ENCODE results near the gene PDZRN4.
"Not testable (repeated sequence)": the region's sequence is repeated elsewhere in the genome, so short reads cannot be mapped to it uniquely, and the experiment has no call there.

PDZRN4 gene

DNA sequence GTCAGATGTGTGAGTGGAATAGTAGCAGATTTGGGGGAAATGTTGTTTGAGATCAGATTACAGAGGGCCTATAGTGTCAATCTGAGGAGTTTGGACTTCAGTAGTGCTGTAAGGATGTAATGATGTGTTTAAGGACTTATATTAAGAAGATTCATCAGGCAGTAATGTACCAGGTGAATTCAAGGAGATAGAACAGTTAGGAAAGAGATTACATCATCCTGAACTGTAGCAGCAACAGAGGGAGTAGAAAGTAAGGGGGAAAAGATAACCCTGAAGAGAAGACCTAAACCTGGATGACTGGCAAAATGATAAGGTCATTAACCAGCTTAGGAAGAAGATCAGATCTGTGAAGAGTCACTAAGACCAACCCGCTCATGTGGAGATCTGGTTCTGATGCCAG is 349.4 kb downstream of the PDZRN4 start:
- ATAC-seq (replicated peaks; ENCODE audit: extremely low read depth, poor library complexity, severe bottlenecking): no peak
- H3K27ac Mint-ChIP-seq (ENCODE audit: low read depth): no peak overlapping the region
- no peak overlapping the region for H3K4me3 Mint-ChIP-seq
- DNase-seq (ENCODE audit: low spot score in 2 of 2): no peak
- H3K36me3 Mint-ChIP-seq (ENCODE audit: insufficient read depth): no peaks in the 10 kb centered on the region
- H3K27me3 Mint-ChIP-seq: peaks cover 7% of the 10 kb centered on the region
- H3K9me3 Mint-ChIP-seq: no peaks in the 10 kb centered on the region
- no peaks in the 10 kb centered on the region for H3K4me1 Mint-ChIP-seq

DNA sequence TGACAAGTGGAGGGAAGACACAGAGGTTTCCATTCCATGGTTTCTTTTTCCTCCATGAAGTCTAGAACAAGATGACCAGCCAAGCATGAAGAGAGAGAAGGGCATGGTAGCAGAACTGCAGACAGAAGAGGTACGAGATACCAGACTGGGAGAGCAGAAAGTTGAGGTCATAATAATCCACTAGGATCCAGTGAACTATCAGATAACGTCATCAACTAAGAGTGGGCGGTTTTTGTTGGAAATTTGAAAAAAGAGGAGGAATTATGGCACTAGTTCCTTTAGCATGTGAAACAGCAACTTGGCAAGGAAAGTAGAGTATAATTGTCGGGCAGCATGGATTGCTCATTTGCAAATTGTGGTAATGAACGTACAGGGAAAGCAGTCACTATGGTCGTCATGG is 357.6 kb downstream of the PDZRN4 start:
- Mint-ChIP-seq H3K4me3 (no peak overlapping the region), H3K27ac (ENCODE audit: low read depth) (no peak overlapping the region), H3K4me1 (no peaks in the 10 kb centered on the region), H3K9me3 (no peaks in the 10 kb centered on the region), H3K27me3 (no peaks in the 10 kb centered on the region), H3K36me3 (ENCODE audit: insufficient read depth) (peaks cover 2% of the 10 kb centered on the region)
- no peak for ATAC-seq (replicated peaks; ENCODE audit: extremely low read depth, poor library complexity, severe bottlenecking)
- DNase-seq (ENCODE audit: low spot score in 2 of 2): no peak

DNA sequence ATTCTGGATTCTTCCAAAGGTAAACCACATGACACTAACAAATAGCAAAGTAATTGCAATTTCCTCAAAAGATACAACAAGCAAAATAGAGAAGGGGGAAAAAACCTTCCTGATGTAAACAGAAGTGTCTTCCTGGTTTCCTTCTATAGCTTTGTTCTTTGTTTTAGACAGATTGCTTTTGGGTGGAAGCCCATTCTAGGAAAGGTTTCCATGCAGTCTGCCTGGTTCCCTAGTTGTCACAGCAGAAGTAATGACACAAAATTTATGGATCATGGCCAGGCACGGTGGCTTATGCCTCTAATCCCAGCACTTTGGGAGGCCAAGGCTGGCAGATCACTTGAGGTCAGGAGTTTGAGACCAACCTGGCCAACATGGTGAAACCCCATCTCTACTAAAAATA is 359.0 kb downstream of the PDZRN4 start:
- not testable (repeated sequence) for H3K4me3 Mint-ChIP-seq; H3K27me3 Mint-ChIP-seq; H3K4me1 Mint-ChIP-seq; H3K36me3 Mint-ChIP-seq (ENCODE audit: insufficient read depth); H3K9me3 Mint-ChIP-seq; H3K27ac Mint-ChIP-seq (ENCODE audit: low read depth); DNase-seq (ENCODE audit: low spot score in 2 of 2); ATAC-seq (replicated peaks; ENCODE audit: extremely low read depth, poor library complexity, severe bottlenecking)

DNA sequence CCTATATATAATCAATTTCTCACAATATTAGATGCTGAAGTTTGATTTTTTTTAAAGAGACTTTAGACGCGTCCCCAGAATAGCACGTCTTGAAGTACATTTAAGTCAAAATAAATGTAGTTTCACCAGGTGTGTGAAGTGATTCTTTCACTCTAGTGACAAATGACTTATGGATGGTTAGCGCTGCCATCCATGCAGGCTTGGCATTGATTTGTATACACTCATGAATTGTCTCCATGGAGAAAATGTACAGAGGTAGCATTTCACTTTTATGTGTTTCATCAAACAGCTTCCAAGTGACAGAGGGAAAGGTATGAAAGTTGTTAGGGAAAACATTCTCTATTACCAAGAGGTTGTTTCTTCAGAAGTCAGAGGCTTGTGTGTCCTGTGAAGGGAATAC is 360.8 kb downstream of the PDZRN4 start:
- no peak for DNase-seq (ENCODE audit: low spot score in 2 of 2)
- no peak for ATAC-seq (replicated peaks; ENCODE audit: extremely low read depth, poor library complexity, severe bottlenecking)
- no peaks in the 10 kb centered on the region for H3K4me1 Mint-ChIP-seq
- H3K27ac Mint-ChIP-seq (ENCODE audit: low read depth): no peak overlapping the region
- no peaks in the 10 kb centered on the region for H3K27me3 Mint-ChIP-seq
- H3K36me3 Mint-ChIP-seq (ENCODE audit: insufficient read depth): peaks cover 2% of the 10 kb centered on the region
- no peak overlapping the region for H3K4me3 Mint-ChIP-seq
- no peaks in the 10 kb centered on the region for H3K9me3 Mint-ChIP-seq

DNA sequence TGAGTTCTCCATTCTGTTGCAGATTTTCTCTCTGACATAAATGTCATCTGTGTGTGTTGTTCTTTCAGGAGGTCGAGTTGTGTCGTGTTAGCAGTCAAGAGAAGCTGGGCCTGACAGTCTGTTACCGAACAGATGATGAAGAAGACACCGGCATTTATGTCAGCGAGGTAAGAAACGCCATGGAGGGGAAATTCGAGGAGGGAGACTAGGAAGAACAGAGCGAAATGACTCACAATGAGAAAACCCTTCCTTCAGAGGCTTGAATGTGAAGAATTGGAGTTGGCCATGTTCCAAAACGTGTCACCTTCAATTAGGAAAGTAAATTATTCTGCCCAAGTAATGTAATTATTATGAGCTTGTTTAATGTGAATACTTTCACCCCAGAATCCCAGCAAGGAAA is 364.5 kb downstream of the PDZRN4 start:
- no peaks in the 10 kb centered on the region for H3K4me1 Mint-ChIP-seq
- H3K9me3 Mint-ChIP-seq: no peaks in the 10 kb centered on the region
- H3K4me3 Mint-ChIP-seq: no peak overlapping the region
- H3K27me3 Mint-ChIP-seq: no peaks in the 10 kb centered on the region
- no peak overlapping the region for H3K27ac Mint-ChIP-seq (ENCODE audit: low read depth)
- H3K36me3 Mint-ChIP-seq (ENCODE audit: insufficient read depth): peaks cover 2% of the 10 kb centered on the region
- ATAC-seq (replicated peaks; ENCODE audit: extremely low read depth, poor library complexity, severe bottlenecking): no peak
- DNase-seq (ENCODE audit: low spot score in 2 of 2): no peak

DNA sequence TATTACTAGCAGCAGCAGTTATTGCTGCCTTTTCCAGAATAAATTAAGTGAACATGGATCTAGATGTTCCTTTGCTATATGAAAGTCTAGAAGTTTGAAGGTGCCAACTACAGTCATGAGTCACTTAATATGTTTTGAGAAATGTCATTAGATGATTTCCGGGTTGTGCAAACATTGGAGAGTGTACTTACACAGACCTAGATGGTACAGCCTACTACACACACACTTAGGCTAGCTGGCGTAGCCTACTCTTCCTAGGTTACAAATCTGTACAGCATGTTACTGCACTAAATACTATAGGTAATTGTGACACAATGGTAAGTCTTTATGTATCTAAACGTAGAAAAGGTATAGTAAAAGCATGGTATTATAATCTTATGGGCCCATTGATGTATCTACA is 368.1 kb downstream of the PDZRN4 start:
- H3K4me3 Mint-ChIP-seq: no peak overlapping the region
- ATAC-seq (replicated peaks; ENCODE audit: extremely low read depth, poor library complexity, severe bottlenecking) (no peak), DNase-seq (ENCODE audit: low spot score in 2 of 2) (no peak)
- H3K27me3 Mint-ChIP-seq: no peaks in the 10 kb centered on the region
- H3K36me3 Mint-ChIP-seq (ENCODE audit: insufficient read depth): no peaks in the 10 kb centered on the region
- H3K27ac Mint-ChIP-seq (ENCODE audit: low read depth): no peak overlapping the region
- H3K4me1 Mint-ChIP-seq: no peaks in the 10 kb centered on the region
- no peaks in the 10 kb centered on the region for H3K9me3 Mint-ChIP-seq

DNA sequence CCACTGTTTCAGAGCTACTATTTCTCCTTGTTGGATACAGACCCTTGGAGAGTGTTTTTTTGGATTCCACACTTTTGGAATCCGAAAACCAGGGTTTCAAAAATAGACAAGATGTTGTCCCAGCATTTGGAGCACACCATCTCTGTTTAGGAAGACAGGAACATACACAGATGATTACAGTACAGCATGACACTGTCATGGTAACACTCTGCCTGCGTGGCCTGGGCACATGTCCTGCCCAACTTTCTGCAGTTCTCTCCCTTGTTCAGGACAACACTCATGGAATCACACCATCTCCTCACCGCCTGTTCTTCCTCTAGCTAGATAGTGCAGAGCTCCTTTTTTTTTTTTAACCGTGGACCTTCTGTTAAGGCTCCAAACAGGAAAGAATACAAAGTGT is 369.2 kb downstream of the PDZRN4 start:
- Mint-ChIP-seq H3K27ac (ENCODE audit: low read depth) (no peak overlapping the region), H3K36me3 (ENCODE audit: insufficient read depth) (no peaks in the 10 kb centered on the region), H3K4me3 (no peak overlapping the region)

DNA sequence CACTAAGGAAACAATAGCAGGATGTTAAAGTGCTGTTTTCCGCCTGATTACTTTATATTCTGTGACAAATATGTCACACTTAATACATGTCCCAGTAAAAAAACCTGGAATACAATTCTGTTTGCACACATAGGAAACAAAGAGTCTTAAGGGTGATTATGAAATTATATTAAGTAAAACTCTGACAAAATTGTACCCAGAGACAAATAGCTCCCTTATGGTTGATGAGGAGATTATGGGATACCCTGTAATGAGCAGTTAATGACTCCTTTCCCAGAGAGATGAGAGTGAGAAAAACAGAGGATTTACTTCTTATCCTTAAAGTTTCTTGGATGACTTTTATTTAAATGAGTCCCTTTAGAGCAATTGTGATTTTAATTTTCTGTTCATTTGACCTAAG is 370.6 kb downstream of the PDZRN4 start:
- no peak for DNase-seq (ENCODE audit: low spot score in 2 of 2)
- no peaks in the 10 kb centered on the region for H3K27me3 Mint-ChIP-seq

More for the DNA sequence above, 369.2 kb downstream of the PDZRN4 start:
- H3K27me3 Mint-ChIP-seq: no peaks in the 10 kb centered on the region
- no peaks in the 10 kb centered on the region for H3K9me3 Mint-ChIP-seq
- no peak for ATAC-seq (replicated peaks; ENCODE audit: extremely low read depth, poor library complexity, severe bottlenecking)
- DNase-seq (ENCODE audit: low spot score in 2 of 2): no peak
- H3K4me1 Mint-ChIP-seq: no peaks in the 10 kb centered on the region

DNA sequence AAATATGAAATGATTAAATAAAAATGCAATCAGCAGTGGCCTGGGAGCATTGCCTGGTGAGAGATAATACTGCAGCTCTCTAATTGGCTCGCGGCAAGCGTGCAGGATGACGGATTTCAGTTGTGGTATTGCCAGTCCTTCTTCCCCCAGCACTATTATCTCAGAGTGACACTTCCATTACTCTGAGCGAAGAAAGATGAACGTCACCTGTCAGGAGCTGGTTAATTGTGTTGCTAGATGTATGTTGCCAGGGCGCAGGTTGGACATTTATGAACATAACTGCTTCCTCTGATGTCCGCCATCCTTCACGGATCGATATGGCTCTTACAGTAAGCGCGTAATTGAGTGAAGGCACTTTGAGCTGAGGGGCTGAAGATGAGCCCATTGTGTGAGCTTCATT is 374.9 kb downstream of the PDZRN4 start:
- no peak for DNase-seq (ENCODE audit: low spot score in 2 of 2)
- no peaks in the 10 kb centered on the region for H3K36me3 Mint-ChIP-seq (ENCODE audit: insufficient read depth)
- ATAC-seq (replicated peaks; ENCODE audit: extremely low read depth, poor library complexity, severe bottlenecking): no peak

More for the DNA sequence above, 370.6 kb downstream of the PDZRN4 start:
- ATAC-seq (replicated peaks; ENCODE audit: extremely low read depth, poor library complexity, severe bottlenecking): no peak
- Mint-ChIP-seq H3K4me1 (no peaks in the 10 kb centered on the region), H3K27ac (ENCODE audit: low read depth) (no peak overlapping the region), H3K36me3 (ENCODE audit: insufficient read depth) (no peaks in the 10 kb centered on the region), H3K4me3 (no peak overlapping the region), H3K9me3 (no peaks in the 10 kb centered on the region)

DNA sequence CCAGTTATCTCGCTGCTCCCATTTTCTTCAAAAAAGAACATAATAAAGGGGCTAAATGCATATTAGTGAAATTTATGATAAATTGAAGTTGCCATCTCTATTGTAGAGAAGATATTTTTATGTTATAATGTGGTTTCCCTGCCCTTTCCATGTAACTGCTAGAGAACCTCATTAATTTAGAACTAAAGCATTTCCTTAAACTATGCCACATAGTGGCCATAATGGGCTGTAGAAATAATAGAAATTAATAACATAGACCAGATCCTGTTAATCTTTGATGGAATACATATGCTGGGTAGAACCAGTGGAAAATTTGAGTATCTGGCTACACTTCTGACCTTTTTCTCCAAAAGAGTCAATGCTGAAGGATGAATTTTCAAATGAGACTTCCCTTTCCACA is 376.7 kb downstream of the PDZRN4 start:
- H3K27ac Mint-ChIP-seq (ENCODE audit: low read depth): no peak overlapping the region
- no peaks in the 10 kb centered on the region for H3K4me1 Mint-ChIP-seq
- H3K27me3 Mint-ChIP-seq: no peaks in the 10 kb centered on the region
- H3K9me3 Mint-ChIP-seq: no peaks in the 10 kb centered on the region
- no peak overlapping the region for H3K4me3 Mint-ChIP-seq
- DNase-seq (ENCODE audit: low spot score in 2 of 2) (no peak), ATAC-seq (replicated peaks; ENCODE audit: extremely low read depth, poor library complexity, severe bottlenecking) (no peak)
- H3K36me3 Mint-ChIP-seq (ENCODE audit: insufficient read depth): no peaks in the 10 kb centered on the region

More for the DNA sequence above, 374.9 kb downstream of the PDZRN4 start:
- H3K9me3 Mint-ChIP-seq: no peaks in the 10 kb centered on the region
- no peaks in the 10 kb centered on the region for H3K27me3 Mint-ChIP-seq
- no peak overlapping the region for H3K27ac Mint-ChIP-seq (ENCODE audit: low read depth)
- no peak overlapping the region for H3K4me3 Mint-ChIP-seq
- no peaks in the 10 kb centered on the region for H3K4me1 Mint-ChIP-seq

DNA sequence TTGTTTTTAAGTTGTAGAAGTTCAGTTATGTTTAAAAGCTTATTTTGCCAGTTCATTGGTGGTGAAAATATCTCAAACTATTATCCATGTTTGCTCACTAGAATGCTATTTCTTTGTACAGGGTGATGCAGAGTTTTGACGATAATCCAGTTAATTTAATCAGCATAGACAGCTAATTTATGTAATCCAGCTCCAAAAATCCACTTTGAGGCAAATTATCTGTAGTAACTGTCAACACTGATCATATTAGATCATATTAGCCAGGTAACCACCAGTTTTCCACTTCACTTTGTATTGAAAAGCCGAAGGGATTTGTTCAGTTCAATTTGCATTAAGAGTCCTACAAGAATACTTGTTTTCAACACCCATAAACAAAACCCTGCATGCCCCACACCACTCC is 378.6 kb downstream of the PDZRN4 start:
- Mint-ChIP-seq H3K4me3 (no peak overlapping the region), H3K27me3 (no peaks in the 10 kb centered on the region), H3K27ac (ENCODE audit: low read depth) (no peak overlapping the region), H3K9me3 (no peaks in the 10 kb centered on the region), H3K4me1 (no peaks in the 10 kb centered on the region), H3K36me3 (ENCODE audit: insufficient read depth) (no peaks in the 10 kb centered on the region)
- DNase-seq (ENCODE audit: low spot score in 2 of 2) (no peak), ATAC-seq (replicated peaks; ENCODE audit: extremely low read depth, poor library complexity, severe bottlenecking) (no peak)

DNA sequence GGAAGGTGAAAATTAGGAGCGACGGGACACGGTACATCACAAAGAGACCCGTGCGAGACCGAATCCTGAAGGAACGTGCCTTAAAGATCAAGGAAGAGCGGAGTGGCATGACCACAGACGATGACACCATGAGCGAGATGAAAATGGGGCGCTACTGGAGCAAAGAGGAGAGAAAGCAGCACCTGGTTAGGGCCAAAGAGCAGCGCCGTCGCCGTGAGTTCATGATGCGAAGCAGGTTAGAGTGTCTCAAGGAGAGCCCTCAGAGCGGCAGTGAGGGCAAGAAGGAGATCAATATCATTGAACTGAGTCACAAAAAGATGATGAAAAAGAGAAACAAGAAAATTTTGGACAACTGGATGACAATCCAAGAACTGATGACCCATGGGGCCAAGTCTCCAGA is 385.3 kb downstream of the PDZRN4 start:
- ATAC-seq (replicated peaks; ENCODE audit: extremely low read depth, poor library complexity, severe bottlenecking) (no peak), DNase-seq (ENCODE audit: low spot score in 2 of 2) (no peak)
- Mint-ChIP-seq H3K27me3 (no peaks in the 10 kb centered on the region), H3K27ac (ENCODE audit: low read depth) (no peak overlapping the region), H3K9me3 (no peaks in the 10 kb centered on the region), H3K4me1 (no peaks in the 10 kb centered on the region), H3K4me3 (no peak overlapping the region), H3K36me3 (ENCODE audit: insufficient read depth) (no peaks in the 10 kb centered on the region)

DNA sequence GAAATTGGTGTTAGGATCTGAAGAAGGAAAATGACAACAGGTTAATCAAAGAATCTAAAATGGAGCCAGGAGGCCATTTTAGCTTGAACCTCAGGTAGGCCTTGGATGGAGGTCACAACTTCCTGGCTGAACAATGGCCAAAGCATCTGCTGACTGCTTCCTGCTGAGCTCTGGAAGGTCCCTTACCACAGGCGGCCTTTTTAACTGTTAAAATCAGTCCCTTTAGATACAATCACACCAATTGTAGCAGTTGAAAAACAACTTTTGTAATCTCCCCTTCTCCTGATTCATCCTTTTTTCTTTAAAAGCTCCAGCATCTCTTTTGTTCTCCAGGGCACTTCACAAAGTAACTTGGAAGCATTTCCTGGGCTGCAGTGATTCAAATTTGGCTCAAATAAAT is 388.8 kb downstream of the PDZRN4 start:
- Mint-ChIP-seq H3K4me1 (no peaks in the 10 kb centered on the region), H3K4me3 (no peak overlapping the region), H3K9me3 (peaks cover 6% of the 10 kb centered on the region), H3K27ac (ENCODE audit: low read depth) (no peak overlapping the region), H3K36me3 (ENCODE audit: insufficient read depth) (no peaks in the 10 kb centered on the region), H3K27me3 (peaks cover 8% of the 10 kb centered on the region)
- DNase-seq (ENCODE audit: low spot score in 2 of 2) (no peak), ATAC-seq (replicated peaks; ENCODE audit: extremely low read depth, poor library complexity, severe bottlenecking) (no peak)

DNA sequence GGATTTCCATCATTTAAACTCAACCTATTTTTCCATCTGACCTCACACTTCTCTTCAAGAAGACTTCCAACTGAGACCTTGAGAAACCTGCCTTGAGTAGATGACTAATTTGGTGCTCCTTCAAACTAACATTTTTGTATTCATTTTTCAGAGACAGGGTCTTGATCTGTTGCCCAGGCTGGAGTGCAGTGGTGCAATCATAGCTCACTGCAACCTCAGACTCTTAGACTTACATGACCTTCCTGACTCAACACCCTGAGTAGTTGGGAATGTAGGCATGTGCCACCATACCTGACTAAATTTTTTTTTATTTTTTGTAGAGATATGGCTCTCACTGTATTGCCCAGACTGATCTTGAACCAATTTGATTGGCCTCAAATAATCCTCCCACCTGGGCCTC is 389.9 kb downstream of the PDZRN4 start:
- H3K36me3 Mint-ChIP-seq (ENCODE audit: insufficient read depth): no peaks in the 10 kb centered on the region
- no peak overlapping the region for H3K4me3 Mint-ChIP-seq
- peaks cover 8% of the 10 kb centered on the region for H3K27me3 Mint-ChIP-seq
- ATAC-seq (replicated peaks; ENCODE audit: extremely low read depth, poor library complexity, severe bottlenecking) (no peak), DNase-seq (ENCODE audit: low spot score in 2 of 2) (no peak)
- peaks cover 6% of the 10 kb centered on the region for H3K9me3 Mint-ChIP-seq
- no peaks in the 10 kb centered on the region for H3K4me1 Mint-ChIP-seq
- H3K27ac Mint-ChIP-seq (ENCODE audit: low read depth): no peak overlapping the region

Data from central memory CD8-positive, alpha-beta T cell (primary cell).